Measurements from ENCODE around the gene PIK3R5. TPM values are rescaled to one million over a fixed set of nuclear protein-coding genes. Genes with fewer than 3 reads are reported as not detected.

Gene PIK3R5
- total RNA-seq, 2 experiments from 2014 or later: 15.9 to 18.1 TPM

DNA sequence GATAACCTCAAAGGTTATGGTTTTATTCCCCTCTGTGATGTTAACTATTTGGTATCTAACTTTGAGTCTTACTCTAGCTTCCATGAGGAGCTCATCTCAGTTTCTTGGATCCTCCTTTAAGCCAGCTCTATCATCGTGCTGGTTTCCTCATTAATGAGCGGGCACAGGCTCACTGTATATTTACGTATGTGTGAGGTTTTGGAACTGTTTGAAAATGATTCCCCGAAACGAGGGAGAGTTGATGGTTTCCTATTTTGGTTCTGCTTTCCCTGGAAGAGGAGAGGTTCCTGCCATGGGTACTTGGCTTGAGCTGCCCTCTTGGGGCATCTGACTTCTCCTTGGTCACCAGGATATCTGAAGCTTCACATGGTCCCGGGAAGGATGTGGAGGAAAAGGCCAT, 65.3 kb downstream of the PIK3R5 start:
- Mint-ChIP-seq H3K27me3 (ENCODE audit: low read depth) (no peaks in the 10 kb centered on the region), H3K4me1 (ENCODE audit: low read depth) (peaks cover 67% of the 10 kb centered on the region), H3K9me3 (no peaks in the 10 kb centered on the region), H3K4me3 (no peak overlapping the region), H3K36me3 (ENCODE audit: low read depth) (peaks cover 22% of the 10 kb centered on the region), H3K27ac (no peak overlapping the region)
- DNase-seq: no peak
- intact Hi-C loops (cut with micrococcal nuclease): no loop called here
- CTCF ChIA-PET: interaction anchor here (1.0 to 2.3 kb wide), 7 partner anchors 17 to 490 kb away, joined by 3 to 10 read pairs (median 4); no protein-coding TSS in a partner anchor

DNA sequence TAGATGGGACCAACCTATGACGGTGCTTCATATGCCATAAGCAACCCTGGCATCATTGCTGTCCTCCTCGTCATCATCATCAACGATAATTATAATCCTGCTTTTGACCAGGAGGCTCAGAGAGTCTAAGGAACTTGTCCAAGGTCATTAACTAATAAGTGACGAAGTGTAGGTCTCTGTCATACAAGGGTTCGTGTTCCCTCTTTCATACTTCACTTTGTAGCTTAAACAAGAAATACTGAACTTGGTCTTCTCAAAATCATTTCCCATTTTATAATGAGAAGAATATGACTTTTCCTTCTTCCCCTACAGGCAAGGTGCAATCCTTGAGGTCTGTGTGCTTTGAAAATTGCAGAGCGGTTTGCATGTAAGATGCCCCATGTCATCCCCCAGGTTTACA, 66.9 kb downstream of the PIK3R5 start:
- intact Hi-C loops (cut with micrococcal nuclease): loop anchor here (1.0 to 10.0 kb wide), 9 partner anchors 37 to 516 kb away; partner anchors contain the start of genes PIK3R5 and RPL26
- no peaks in the 10 kb centered on the region for H3K9me3 Mint-ChIP-seq
- peaks cover 74% of the 10 kb centered on the region for H3K4me1 Mint-ChIP-seq (ENCODE audit: low read depth)
- peaks cover 13% of the 10 kb centered on the region for H3K36me3 Mint-ChIP-seq (ENCODE audit: low read depth)
- H3K27me3 Mint-ChIP-seq (ENCODE audit: low read depth): no peaks in the 10 kb centered on the region
- CTCF ChIA-PET: interaction anchor here (0.7 to 1.9 kb wide), 4 partner anchors 41 to 100 kb away, joined by 3 to 6 read pairs (median 4); no protein-coding TSS in a partner anchor
- no peak for DNase-seq
- H3K4me3 Mint-ChIP-seq: no peak overlapping the region
- H3K27ac Mint-ChIP-seq: no peak overlapping the region

DNA sequence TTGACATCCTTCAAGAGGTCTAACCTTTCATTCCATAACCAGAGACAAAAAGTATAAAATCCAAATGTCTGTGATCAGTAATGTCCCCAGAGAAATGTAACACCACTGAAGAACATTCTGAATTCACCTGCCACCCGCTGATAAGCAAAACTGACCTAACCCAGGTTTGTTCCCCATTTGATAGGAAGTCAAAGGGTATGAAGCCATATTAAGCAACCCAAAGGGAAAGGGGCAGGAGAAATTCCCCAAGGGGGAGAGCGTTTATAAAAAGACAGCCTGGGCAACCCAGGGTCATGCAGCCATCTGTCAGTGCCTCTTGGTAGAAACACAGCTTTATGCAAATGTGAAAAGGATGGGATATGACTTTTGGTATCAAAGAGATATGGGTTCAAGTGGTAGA, 67.4 kb downstream of the PIK3R5 start:
- Mint-ChIP-seq H3K9me3 (no peaks in the 10 kb centered on the region), H3K27ac (no peak overlapping the region), H3K4me3 (no peak overlapping the region), H3K4me1 (ENCODE audit: low read depth) (peaks cover 74% of the 10 kb centered on the region), H3K27me3 (ENCODE audit: low read depth) (no peaks in the 10 kb centered on the region), H3K36me3 (ENCODE audit: low read depth) (peaks cover 13% of the 10 kb centered on the region)
- CTCF ChIA-PET: interaction anchor here (0.8 to 1.9 kb wide), 3 partner anchors 42 to 100 kb away, joined by 4 to 6 read pairs (median 5); no protein-coding TSS in a partner anchor
- intact Hi-C loops (cut with micrococcal nuclease): loop anchor here (5.0 to 10.0 kb wide), 5 partner anchors 41 to 516 kb away; partner anchors contain the start of gene RPL26
- DNase-seq: no peak

DNA sequence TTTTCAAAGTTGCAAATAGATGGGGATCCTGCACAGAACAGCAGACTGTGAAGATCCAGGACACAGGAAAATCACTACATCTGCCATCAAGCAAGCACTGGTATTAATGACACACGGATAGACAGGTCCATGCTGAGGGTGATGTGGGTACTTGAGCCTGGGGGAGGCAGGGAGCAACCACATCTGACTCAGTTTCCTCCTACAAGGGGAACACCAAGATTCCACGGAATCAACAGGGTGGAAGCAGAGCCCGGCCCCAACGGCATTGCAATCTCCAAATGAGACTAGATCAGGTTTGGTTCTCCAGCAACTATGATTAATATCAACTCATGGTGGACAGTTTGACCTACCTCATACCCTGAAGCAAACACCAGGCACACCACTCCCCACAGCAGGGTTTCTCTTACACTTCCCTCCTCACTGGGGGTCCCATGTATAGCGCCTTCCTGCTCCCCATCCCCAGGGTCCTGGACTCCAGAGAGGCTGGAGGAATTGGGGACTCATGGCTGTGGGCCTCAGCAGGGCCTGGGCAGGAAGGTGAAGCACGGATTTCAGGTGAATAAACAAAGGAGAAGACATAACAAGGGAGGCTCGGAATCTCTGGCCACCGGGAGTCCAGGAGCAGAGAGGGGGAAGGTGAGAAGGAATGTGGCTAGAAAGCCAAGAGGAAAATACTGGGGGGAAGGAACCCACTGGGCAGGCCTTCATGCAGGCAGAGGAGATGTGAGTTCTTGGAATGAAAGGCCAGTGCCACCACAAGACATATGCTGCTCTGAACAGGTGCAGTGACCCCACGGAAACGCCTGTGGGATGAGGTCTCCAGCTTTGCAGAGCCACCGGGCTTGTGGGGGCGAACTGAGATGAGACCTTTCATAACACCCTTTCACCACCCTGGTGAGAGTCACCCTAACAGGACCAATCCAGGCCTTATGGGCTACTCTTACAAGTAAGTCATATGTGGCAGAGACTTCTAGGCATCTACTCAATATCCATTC, 68.6 kb downstream of the PIK3R5 start:
- no peak overlapping the region for H3K4me3 Mint-ChIP-seq
- intact Hi-C loops (cut with micrococcal nuclease): loop anchor here (5.0 to 10.0 kb wide), 5 partner anchors 40 to 515 kb away; partner anchors contain the start of gene RPL26
- no peaks in the 10 kb centered on the region for H3K27me3 Mint-ChIP-seq (ENCODE audit: low read depth)
- peaks cover 15% of the 10 kb centered on the region for H3K36me3 Mint-ChIP-seq (ENCODE audit: low read depth)
- DNase-seq: no peak
- H3K27ac Mint-ChIP-seq: no peak overlapping the region
- no peaks in the 10 kb centered on the region for H3K9me3 Mint-ChIP-seq
- CTCF ChIA-PET: interaction anchor here (3.2 kb wide), 1 partner anchor 101 kb away, joined by 20 read pairs; no protein-coding TSS in a partner anchor
- peaks cover 82% of the 10 kb centered on the region for H3K4me1 Mint-ChIP-seq (ENCODE audit: low read depth)

GRCh38 chr17:8896087-8896486, 69.4 kb downstream of the PIK3R5 start:
- no peaks in the 10 kb centered on the region for H3K9me3 Mint-ChIP-seq
- intact Hi-C loops (cut with micrococcal nuclease): loop anchor here (5.0 to 10.0 kb wide), 5 partner anchors 39 to 514 kb away; partner anchors contain the start of gene RPL26
- peaks cover 12% of the 10 kb centered on the region for H3K36me3 Mint-ChIP-seq (ENCODE audit: low read depth)

DNA sequence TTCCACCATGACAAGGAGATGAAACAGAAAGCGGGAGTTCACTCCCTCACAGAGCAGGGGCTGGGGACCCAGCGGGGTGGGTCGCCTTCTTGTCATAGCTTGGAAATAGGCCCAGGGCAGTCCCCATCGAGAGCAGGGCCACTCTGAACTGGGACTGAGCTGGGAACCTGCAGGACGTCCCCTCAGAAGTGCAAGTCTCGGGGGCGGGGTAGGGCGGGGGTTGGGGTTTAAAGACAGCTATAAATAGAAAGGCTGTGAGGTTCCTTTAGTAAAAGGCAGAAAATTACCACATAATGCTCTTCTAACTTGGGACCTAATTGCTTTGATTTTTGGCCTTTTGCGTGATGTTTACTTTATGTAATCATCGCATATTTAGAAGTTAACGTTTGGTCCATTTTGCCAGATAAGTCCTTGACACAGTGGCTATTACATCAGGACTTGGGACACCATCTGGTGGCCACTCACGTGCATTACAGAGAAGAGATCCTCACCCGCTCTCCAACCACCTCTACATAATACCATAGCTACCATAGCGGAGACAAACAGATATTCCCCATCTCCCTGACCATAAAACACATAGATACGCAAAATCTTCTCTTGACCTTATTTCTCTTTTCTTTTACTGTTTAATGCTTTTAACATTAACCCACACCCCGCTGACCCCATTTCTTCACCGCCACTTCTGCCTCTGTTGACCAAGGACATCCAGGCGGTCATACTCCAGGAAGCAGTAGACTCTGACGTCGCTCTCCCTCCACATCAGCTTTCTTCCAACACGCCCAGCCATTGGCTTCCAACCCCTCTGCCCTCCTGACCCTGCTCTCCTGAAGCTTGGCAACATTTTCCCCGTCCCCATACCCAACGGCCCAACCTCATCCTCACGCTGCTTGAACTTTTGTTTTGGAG, 70.6 kb downstream of the PIK3R5 start:
- H3K27ac Mint-ChIP-seq: no peak overlapping the region
- DNase-seq: peak; percentile 69
- intact Hi-C loops (cut with micrococcal nuclease): loop anchor here (2.0 to 10.0 kb wide), 8 partner anchors 38 to 513 kb away; partner anchors contain the start of gene RPL26
- CTCF ChIA-PET: interaction anchor here (0.5 to 3.2 kb wide), 20 partner anchors 15 to 400 kb away, joined by 3 to 20 read pairs (median 4); partner anchors contain the start of gene PIK3R6
- H3K36me3 Mint-ChIP-seq (ENCODE audit: low read depth): peaks cover 12% of the 10 kb centered on the region
- no peaks in the 10 kb centered on the region for H3K27me3 Mint-ChIP-seq (ENCODE audit: low read depth)
- H3K9me3 Mint-ChIP-seq: no peaks in the 10 kb centered on the region
- peaks cover 64% of the 10 kb centered on the region for H3K4me1 Mint-ChIP-seq (ENCODE audit: low read depth)
- no peak overlapping the region for H3K4me3 Mint-ChIP-seq

More at GRCh38 chr17:8896087-8896486, 69.4 kb downstream of the PIK3R5 start:
- Mint-ChIP-seq H3K27ac (no peak overlapping the region), H3K4me3 (no peak overlapping the region), H3K27me3 (ENCODE audit: low read depth) (no peaks in the 10 kb centered on the region), H3K4me1 (ENCODE audit: low read depth) (peaks cover 75% of the 10 kb centered on the region)
- CTCF ChIA-PET: interaction anchor here (1.0 to 3.2 kb wide), 9 partner anchors 29 to 150 kb away, joined by 3 to 20 read pairs (median 4); partner anchors contain the start of gene PIK3R6
- DNase-seq: no peak

DNA sequence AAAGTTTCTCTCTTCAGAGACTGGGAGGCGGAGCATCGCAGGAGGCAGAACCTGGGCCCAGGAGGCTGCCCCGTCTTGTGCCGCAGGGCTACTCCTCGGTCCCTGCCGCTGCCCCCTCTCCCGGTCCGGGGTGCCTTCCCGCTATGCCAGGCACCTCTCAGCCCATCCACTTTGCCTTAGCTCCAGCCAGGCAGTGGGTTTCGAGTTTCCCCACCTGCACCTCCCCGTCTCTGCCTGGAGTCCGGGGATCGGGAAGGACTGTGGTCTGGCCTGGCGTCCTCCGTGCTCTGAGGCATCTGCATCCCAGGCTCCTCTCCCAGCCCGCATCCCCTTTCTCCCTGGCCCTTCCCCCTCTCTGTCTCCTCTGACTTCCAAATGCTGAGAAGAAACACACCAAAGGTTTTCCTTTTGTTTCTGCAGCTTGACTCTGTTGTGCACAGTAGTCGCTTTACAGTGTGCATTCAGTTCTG, 71.3 kb downstream of the PIK3R5 start:
- Mint-ChIP-seq H3K4me3 (no peak overlapping the region), H3K9me3 (no peaks in the 10 kb centered on the region), H3K27ac (no peak overlapping the region), H3K27me3 (ENCODE audit: low read depth) (no peaks in the 10 kb centered on the region), H3K36me3 (ENCODE audit: low read depth) (peaks cover 12% of the 10 kb centered on the region), H3K4me1 (ENCODE audit: low read depth) (peaks cover 58% of the 10 kb centered on the region)
- intact Hi-C loops (cut with micrococcal nuclease): loop anchor here (2.0 to 10.0 kb wide), 4 partner anchors 103 to 479 kb away; no protein-coding TSS in a partner anchor
- no peak for DNase-seq
- CTCF ChIA-PET: interaction anchor here (0.5 to 3.2 kb wide), 15 partner anchors 15 to 399 kb away, joined by 3 to 20 read pairs (median 4); no protein-coding TSS in a partner anchor

DNA sequence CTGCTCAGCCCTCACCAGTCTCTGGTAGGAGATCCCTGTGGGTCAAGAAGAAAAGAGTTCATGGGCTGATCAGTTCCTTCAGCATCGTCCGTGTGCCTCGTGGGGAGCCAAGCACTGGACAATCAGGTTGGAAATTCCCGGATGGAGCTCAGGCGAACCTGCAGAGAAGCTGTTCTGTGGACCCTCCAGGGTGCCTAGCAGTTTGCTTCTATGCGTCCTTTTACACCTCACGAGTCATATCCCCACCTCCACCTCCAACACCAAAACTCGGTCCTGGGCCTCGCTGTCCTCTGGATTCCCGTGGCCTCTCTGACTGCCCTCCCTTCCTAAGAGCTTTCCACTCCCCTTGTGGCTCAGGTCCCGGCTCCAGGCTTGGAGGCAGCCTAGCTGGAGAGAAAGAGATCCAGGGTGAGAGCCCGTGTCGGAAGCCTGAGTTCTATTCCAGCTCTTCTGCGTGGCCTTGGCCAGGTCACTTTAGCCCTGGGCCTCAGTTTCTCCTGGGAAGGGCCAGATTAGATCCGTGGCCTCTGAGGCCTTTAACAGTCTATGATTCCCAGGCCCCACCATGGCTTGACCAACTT, 71.8 kb downstream of the PIK3R5 start:
- CTCF ChIA-PET: interaction anchor here (1.1 to 3.2 kb wide), 5 partner anchors 25 to 108 kb away, joined by 3 to 20 read pairs (median 4); no protein-coding TSS in a partner anchor
- Mint-ChIP-seq H3K4me3 (no peak overlapping the region), H3K9me3 (no peaks in the 10 kb centered on the region), H3K36me3 (ENCODE audit: low read depth) (peaks cover 12% of the 10 kb centered on the region), H3K27me3 (ENCODE audit: low read depth) (no peaks in the 10 kb centered on the region), H3K4me1 (ENCODE audit: low read depth) (peaks cover 53% of the 10 kb centered on the region), H3K27ac (no peak overlapping the region)
- no peak for DNase-seq
- intact Hi-C loops (cut with micrococcal nuclease): loop anchor here (2.0 to 10.0 kb wide), 4 partner anchors 103 to 479 kb away; no protein-coding TSS in a partner anchor

DNA sequence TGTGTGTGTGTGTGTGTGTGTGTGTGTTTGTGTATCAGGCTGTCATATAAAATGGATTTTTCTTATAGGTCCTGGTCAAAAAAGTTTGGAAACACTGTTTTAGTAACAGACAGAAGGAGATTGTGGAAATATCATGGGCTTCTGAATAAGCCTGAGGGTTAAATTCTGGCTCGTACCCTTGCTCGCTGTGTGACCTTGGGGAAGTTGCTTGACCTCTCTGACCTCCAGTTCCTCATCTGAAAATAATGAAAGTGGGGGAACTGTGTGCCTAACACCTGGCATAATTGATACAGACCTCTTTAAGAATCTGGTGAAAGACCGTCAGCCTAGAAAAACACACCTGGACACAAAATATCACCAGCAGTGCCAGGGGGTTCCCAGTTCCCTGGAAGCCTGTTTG, 72.4 kb downstream of the PIK3R5 start:
- Mint-ChIP-seq H3K4me3 (no peak overlapping the region), H3K27me3 (ENCODE audit: low read depth) (no peaks in the 10 kb centered on the region), H3K4me1 (ENCODE audit: low read depth) (peaks cover 46% of the 10 kb centered on the region), H3K9me3 (no peaks in the 10 kb centered on the region), H3K27ac (no peak overlapping the region), H3K36me3 (ENCODE audit: low read depth) (peaks cover 10% of the 10 kb centered on the region)
- no peak for DNase-seq
- CTCF ChIA-PET: interaction anchor here (0.7 kb wide), 1 partner anchor 71 kb away, joined by 3 read pairs; no protein-coding TSS in a partner anchor
- intact Hi-C loops (cut with micrococcal nuclease): loop anchor here (10.0 kb wide), 1 partner anchor 478 kb away; no protein-coding TSS in a partner anchor

DNA sequence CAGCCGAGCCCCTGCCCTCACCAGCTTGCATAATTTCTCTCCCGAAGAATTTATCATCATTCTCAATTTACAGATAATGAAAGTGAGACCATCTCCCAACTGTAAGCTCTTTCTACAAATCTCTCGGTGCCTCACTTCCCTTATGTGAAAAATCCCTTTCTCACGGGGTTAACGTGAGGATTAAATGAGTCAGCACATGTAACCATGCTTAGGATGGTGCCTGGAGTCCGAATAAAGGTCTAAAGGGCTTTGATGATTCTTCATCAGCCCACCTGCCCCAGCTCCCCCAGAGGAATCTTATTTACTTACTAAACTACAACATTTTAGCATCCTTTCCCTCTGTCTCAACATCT, 73.2 kb downstream of the PIK3R5 start:
- no peaks in the 10 kb centered on the region for H3K27me3 Mint-ChIP-seq (ENCODE audit: low read depth)
- peaks cover 39% of the 10 kb centered on the region for H3K4me1 Mint-ChIP-seq (ENCODE audit: low read depth)
- intact Hi-C loops (cut with micrococcal nuclease): loop anchor here (10.0 kb wide), 1 partner anchor 478 kb away; no protein-coding TSS in a partner anchor
- H3K27ac Mint-ChIP-seq: no peak overlapping the region
- CTCF ChIA-PET: interaction anchor here (0.7 to 0.8 kb wide), 2 partner anchors 72 to 106 kb away, joined by 3 read pairs; no protein-coding TSS in a partner anchor
- no peak overlapping the region for H3K4me3 Mint-ChIP-seq
- peaks cover 7% of the 10 kb centered on the region for H3K36me3 Mint-ChIP-seq (ENCODE audit: low read depth)
- DNase-seq: peak; percentile 22
- no peaks in the 10 kb centered on the region for H3K9me3 Mint-ChIP-seq
